WERI-Rb-1 (cell line): ENCODE data around the gene STK10.

ENCODE experiments used
- DNase-seq: peaks from one replicate; pipeline ENCODE4 v3.0.0-alpha.2; 2020
- H3K27ac ChIP-seq: fragments of 250-450 bp; sonication (Bioruptor Pico); 2 replicates; pipeline ENCODE4 v1.5.1; 2020; ENCODE audit warnings: mild to moderate bottlenecking, moderate library complexity
- H3K27me3 ChIP-seq: fragments of 250-450 bp; sonication (Bioruptor Pico); 2 replicates; pipeline ENCODE4 v1.5.1; 2021; ENCODE audit warnings: mild to moderate bottlenecking, low read depth, moderate library complexity; ENCODE audit not compliant: insufficient read depth, severe bottlenecking
- H3K36me3 ChIP-seq: fragments of 250-450 bp; sonication (Bioruptor Pico); 2 replicates; pipeline ENCODE4 v1.5.1; 2020; ENCODE audit warnings: mild to moderate bottlenecking, moderate library complexity
- H3K4me3 ChIP-seq: 2 replicates; pipeline ENCODE4 v1.5.1; 2011; ENCODE audit warnings: low read depth, mild to moderate bottlenecking, control low read depth, low read length
- H3K9me3 ChIP-seq: fragments of 250-450 bp; sonication (Bioruptor Pico); 2 replicates; pipeline ENCODE4 v1.5.1; 2021; ENCODE audit warnings: mild to moderate bottlenecking, moderate library complexity; ENCODE audit not compliant: severe bottlenecking
- TF ChIP-seq, protein P1 (sequence below): IDR thresholded peaks from 2 replicates; pipeline ENCODE4 v1.5.1; 2011; ENCODE audit warnings: low read depth, mild to moderate bottlenecking, control low read depth, inconsistent platforms, low read length

Gene STK10

GRCh38 chr5:172054611-172055153 lies 133.3 kb downstream of the STK10 start:
- H3K36me3 ChIP-seq: no peaks in the 10 kb centered on the region
- H3K4me3 ChIP-seq: no peak overlapping the region

DNA sequence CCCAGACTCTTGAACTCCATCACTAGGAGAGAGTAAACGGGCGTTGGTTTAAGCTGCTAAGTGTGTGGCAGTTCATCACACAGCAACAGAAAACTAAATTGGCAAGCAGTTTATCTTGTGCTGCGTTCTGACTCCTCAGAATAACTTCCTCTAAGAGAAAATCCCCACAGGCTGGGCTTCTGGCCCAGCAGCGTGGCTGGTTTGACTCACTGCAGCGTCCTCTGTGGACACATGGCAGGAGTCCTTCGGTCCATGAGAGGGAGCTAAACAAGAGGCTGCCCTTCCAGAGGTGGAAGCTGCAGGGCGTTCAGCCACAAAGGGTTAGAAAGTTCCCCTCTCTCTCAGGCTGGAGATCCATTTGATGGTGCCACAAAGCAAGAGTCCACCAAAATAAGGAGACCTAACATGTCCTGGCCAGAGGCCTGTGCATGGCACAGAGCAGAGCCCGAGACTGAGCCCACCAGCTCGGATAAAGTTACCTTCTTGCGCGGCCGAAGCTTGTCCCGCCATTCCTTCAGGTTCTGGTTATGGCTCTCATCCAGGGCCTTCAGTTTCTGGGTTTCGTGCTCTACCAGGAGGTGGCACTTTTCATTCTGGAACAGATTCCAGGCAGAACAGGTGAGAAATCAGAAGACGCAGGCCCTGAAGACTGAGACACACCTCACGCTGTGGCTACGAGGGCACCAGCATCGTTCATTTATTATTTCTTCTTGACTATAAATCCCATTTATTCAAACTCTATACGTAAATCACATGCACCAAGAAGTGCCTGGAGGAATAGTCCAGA lies 135.4 kb downstream of the STK10 start:
- no peaks in the 10 kb centered on the region for H3K27me3 ChIP-seq
- no peak overlapping the region for H3K4me3 ChIP-seq
- no peak overlapping the region for H3K27ac ChIP-seq
- TF ChIP-seq, protein P1, sequence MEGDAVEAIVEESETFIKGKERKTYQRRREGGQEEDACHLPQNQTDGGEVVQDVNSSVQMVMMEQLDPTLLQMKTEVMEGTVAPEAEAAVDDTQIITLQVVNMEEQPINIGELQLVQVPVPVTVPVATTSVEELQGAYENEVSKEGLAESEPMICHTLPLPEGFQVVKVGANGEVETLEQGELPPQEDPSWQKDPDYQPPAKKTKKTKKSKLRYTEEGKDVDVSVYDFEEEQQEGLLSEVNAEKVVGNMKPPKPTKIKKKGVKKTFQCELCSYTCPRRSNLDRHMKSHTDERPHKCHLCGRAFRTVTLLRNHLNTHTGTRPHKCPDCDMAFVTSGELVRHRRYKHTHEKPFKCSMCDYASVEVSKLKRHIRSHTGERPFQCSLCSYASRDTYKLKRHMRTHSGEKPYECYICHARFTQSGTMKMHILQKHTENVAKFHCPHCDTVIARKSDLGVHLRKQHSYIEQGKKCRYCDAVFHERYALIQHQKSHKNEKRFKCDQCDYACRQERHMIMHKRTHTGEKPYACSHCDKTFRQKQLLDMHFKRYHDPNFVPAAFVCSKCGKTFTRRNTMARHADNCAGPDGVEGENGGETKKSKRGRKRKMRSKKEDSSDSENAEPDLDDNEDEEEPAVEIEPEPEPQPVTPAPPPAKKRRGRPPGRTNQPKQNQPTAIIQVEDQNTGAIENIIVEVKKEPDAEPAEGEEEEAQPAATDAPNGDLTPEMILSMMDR: no peak
- no peaks in the 10 kb centered on the region for H3K9me3 ChIP-seq
- DNase-seq: no peak
- no peaks in the 10 kb centered on the region for H3K36me3 ChIP-seq

More at GRCh38 chr5:172054611-172055153, 133.3 kb downstream of the STK10 start:
- TF ChIP-seq, protein P1: no peak
- H3K9me3 ChIP-seq: no peaks in the 10 kb centered on the region
- no peaks in the 10 kb centered on the region for H3K27me3 ChIP-seq
- H3K27ac ChIP-seq: no peak overlapping the region
- DNase-seq: no peak

- no peaks in the 10 kb centered on the region for H3K36me3 ChIP-seq
- no peak overlapping the region for H3K27ac ChIP-seq
- no peaks in the 10 kb centered on the region for H3K27me3 ChIP-seq
- H3K4me3 ChIP-seq: no peak overlapping the region
- H3K9me3 ChIP-seq: no peaks in the 10 kb centered on the region
- DNase-seq: no peak
- TF ChIP-seq, protein P1: no peak
These were observed 136.2 kb downstream of the STK10 start for GRCh38 chr5:172051643-172052339.

- TF ChIP-seq, protein P1: no peak
These were observed 137.9 kb downstream of the STK10 start for GRCh38 chr5:172050080-172050479.

DNA sequence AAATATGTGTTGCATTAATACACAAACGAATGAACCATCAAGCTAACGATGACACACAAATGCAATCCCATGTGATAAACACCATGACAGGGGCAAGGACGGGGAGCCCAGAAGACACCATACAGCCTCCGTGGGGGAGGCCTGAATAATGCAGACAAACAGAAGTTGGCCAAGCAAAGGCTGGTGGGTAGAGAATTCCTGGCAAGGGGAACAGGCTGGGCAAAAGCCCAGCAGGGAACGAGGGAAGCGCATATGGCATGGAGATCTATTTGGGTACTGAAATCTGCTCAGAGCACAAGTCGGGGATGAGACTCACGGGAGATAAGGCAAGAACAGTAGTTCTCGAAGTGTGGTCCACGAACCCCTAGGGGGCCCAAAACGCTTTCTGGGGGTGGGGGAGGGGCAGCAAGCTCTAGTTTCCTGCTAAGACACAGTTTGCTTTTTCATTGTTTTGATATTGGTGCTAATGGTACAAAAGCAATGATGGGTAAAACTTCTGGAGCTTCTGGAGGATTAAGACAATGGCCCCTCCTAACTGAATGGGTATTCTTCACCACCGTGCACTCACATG lies 138.7 kb downstream of the STK10 start:
- DNase-seq: no peak
- Histone ChIP-seq H3K36me3 (no peaks in the 10 kb centered on the region), H3K27me3 (no peaks in the 10 kb centered on the region), H3K9me3 (no peaks in the 10 kb centered on the region), H3K4me3 (no peak overlapping the region), H3K27ac (no peak overlapping the region)
- TF ChIP-seq, protein P1: 0 out of 2 replicates have a peak, but pooled peaks have one; percentile 1

More at GRCh38 chr5:172050080-172050479, 137.9 kb downstream of the STK10 start:
- Histone ChIP-seq H3K36me3 (no peaks in the 10 kb centered on the region), H3K27me3 (no peaks in the 10 kb centered on the region), H3K4me3 (no peak overlapping the region), H3K27ac (no peak overlapping the region), H3K9me3 (no peaks in the 10 kb centered on the region)
- DNase-seq: no peak
